Duodenal mucosa (tissue), 2 donors: Measurements from ENCODE around the gene ERO1B.

Source experiments
- H3K27ac ChIP-seq: one replicate; pipeline ENCODE4 v1.7.0; 2013; ENCODE audit warnings: low read depth, low read length
- H3K27me3 ChIP-seq, 2 donors: one replicate each; pipeline ENCODE4 v1.7.0; 2013; ENCODE audit warnings: low read length in 2 of 2, control low read depth in 1 of 2; ENCODE audit not compliant: insufficient read depth in 2 of 2, control insufficient read depth in 1 of 2
- H3K36me3 ChIP-seq, 2 donors: one replicate each; pipeline ENCODE4 v1.7.0; 2013; ENCODE audit warnings: low read length in 2 of 2, control low read depth in 1 of 2; ENCODE audit not compliant: insufficient read depth in 2 of 2, control insufficient read depth in 1 of 2
- H3K4me1 ChIP-seq, 2 donors: one replicate each; pipeline ENCODE4 v1.7.0; 2013; ENCODE audit warnings: low read length in 2 of 2, control low read depth in 1 of 2; ENCODE audit not compliant: insufficient read depth in 2 of 2, control insufficient read depth in 1 of 2
- H3K4me3 ChIP-seq, 2 donors: one replicate each; pipeline ENCODE4 v1.7.0; 2013; ENCODE audit warnings: low read length in 2 of 2, low read depth in 1 of 2
- H3K9ac ChIP-seq, 2 donors: one replicate each; pipeline ENCODE4 v1.7.0; 2013; ENCODE audit warnings: low read length in 2 of 2, low read depth in 1 of 2
- H3K9me3 ChIP-seq, 2 donors: one replicate each; pipeline ENCODE4 v1.7.0; 2013; ENCODE audit warnings: low read length in 2 of 2, control low read depth in 1 of 2; ENCODE audit not compliant: control insufficient read depth in 1 of 2

The ERO1B gene

DNA sequence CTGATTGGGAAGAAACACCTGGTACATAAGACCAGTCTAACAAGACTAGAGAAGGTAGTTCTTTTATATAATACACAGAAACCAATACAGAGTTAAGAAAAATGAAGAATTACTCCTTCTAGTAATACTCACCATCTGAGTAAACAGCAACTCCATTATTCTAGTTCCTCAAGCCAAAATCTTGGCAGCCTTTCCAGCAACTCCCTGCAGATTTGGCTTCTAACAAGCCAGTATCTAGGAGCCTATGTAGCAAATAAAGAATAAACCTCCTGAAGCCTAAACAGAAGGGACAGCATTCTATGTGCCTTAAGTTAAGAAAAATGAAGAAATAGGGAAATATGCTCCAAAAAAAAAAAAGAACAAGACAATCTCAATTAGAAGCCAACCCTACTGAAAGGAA is 24.5 kb downstream of the ERO1B start:
- Histone ChIP-seq H3K27me3 (no peaks in the 10 kb centered on the region), H3K36me3 (peaks cover 0 to 6% of the 10 kb centered on the region in 2 donors), H3K9ac (no peak overlapping the region), H3K4me1 (no peaks in the 10 kb centered on the region), H3K27ac (no peak overlapping the region), H3K4me3 (no peak overlapping the region), H3K9me3 (peaks cover 4 to 23% of the 10 kb centered on the region in 2 donors)

DNA sequence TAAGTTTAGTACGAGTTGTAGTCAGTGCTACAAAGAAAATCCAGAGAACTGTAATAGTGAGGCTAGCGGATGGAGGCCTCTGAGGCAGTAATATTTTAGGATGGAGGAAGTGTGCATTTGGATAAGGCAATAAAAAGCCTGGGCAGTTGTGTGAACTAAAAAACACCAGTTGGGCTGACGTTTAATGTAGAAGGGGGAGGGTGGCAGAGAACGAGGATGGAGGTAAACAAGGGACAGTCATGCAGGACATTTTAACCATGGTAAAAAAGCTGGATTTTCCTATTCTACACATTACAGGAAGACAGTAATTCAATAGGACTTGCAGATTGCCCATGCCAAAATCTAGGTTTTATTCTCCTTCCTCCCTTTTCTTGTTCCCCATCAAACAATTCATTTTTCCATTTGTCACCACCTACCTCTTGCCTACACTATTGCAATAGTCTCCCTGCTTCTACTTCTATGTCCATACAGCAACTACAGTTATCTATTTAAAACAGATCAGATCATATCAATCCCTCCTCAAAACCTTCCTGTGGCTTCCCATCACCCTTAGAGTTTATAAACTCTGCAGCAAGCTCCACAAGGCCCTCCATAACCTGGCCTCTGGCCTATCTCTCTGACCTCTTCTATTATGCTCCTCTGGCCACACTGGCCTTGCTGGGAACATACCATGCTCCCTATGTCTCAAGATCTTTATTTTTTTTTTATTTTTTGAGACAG is 27.7 kb downstream of the ERO1B start:
- peaks cover 0 to 6% of the 10 kb centered on the region in 2 donors for H3K36me3 ChIP-seq
- H3K9ac ChIP-seq: no peak overlapping the region
- H3K4me1 ChIP-seq: no peaks in the 10 kb centered on the region
- no peaks in the 10 kb centered on the region for H3K27me3 ChIP-seq
- H3K27ac ChIP-seq: no peak overlapping the region
- no peak overlapping the region for H3K4me3 ChIP-seq
- H3K9me3 ChIP-seq: peaks cover 0 to 13% of the 10 kb centered on the region in 2 donors

DNA sequence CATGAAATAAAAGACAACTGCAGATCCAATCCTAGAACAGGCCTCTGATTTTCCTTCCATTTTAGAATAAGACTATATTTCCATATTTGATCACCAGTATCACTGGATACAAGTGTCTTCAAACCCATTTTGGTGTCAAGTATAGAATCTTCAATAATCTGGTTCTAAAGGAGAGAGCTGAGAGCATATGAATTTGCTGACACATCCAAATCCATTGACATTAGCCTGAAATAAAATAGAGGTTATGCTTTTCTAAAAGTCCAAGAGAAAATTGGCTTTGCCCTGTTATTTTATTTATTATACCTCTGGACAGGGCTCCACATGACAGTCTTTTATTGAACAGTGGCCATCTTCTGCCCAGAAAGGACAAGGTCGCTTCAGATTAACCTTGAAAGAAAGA is 28.6 kb downstream of the ERO1B start:
- H3K9me3 ChIP-seq: peaks cover 0 to 10% of the 10 kb centered on the region in 2 donors
- H3K9ac ChIP-seq: no peak overlapping the region
- peaks cover 0 to 6% of the 10 kb centered on the region in 2 donors for H3K36me3 ChIP-seq
- H3K4me1 ChIP-seq: no peaks in the 10 kb centered on the region
- no peaks in the 10 kb centered on the region for H3K27me3 ChIP-seq
- no peak overlapping the region for H3K27ac ChIP-seq
- no peak overlapping the region for H3K4me3 ChIP-seq

DNA sequence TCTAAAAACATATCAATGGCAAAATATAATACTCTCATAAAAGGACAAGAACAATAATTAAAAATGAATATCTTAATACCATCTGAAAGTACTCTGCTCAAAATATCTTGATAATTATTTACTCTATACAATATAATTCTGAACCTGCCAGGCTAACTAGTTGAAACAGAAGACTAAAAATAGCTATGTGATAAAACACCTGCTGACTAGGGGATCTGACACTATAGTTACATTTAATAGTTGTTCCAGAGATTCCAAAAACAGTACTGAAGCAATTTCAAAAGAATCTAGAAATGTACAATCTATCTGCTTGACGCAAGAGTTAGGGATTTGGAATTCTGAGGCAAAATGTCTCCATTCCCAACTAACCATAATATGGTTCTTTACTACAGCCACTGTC is 30.2 kb downstream of the ERO1B start:
- Histone ChIP-seq H3K27ac (no peak overlapping the region), H3K4me1 (no peaks in the 10 kb centered on the region), H3K4me3 (no peak overlapping the region), H3K9me3 (no peaks in the 10 kb centered on the region), H3K9ac (no peak overlapping the region), H3K27me3 (no peaks in the 10 kb centered on the region), H3K36me3 (peaks cover 0 to 6% of the 10 kb centered on the region in 2 donors)

DNA sequence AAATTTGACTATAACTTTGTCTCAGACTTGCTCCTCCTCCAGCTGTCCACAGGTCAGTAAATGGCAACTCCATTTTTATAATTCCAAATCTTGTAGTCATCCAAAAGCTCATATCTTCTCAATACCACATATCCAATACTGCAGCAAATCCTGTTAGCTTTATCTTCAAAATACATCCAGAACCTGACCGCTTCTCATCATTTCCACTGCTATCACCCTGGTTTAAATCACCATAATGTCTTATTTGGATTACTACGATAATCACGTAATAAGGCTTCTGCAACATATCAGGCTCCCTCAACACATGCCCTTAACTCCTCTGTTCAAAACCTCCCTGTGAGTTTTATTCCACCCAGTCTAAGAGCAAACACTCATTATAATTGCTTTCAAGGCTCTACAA is 34.5 kb downstream of the ERO1B start:
- H3K27ac ChIP-seq: no peak overlapping the region
- H3K27me3 ChIP-seq: no peaks in the 10 kb centered on the region

DNA sequence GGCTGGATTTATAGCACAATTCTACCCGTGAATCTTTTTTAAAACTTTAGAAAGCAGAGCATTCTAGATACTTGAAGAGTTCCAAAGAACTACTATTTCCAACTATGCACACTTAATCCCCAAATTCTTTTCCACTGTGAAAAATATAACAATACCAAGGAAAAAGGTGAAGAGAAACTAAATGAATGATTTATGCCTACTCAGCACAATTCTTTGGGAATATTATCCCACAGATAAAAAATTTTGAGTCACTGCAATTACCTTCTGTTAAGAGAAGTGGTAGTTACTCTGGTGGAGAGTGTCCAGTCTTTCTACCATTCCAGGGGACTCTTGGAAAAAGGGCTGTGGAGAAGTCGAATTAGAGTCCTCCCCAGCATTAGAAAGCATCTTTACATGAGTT is 39.2 kb downstream of the ERO1B start:
- no peak overlapping the region for H3K9ac ChIP-seq
- no peaks in the 10 kb centered on the region for H3K9me3 ChIP-seq
- peaks cover 4 to 7% of the 10 kb centered on the region in 2 donors for H3K36me3 ChIP-seq
- H3K4me3 ChIP-seq: no peak overlapping the region
- H3K27ac ChIP-seq: no peak overlapping the region
- H3K4me1 ChIP-seq: no peaks in the 10 kb centered on the region
- no peaks in the 10 kb centered on the region for H3K27me3 ChIP-seq

More for the DNA sequence above, 34.5 kb downstream of the ERO1B start:
- H3K4me1 ChIP-seq: no peaks in the 10 kb centered on the region
- H3K4me3 ChIP-seq: no peak overlapping the region
- no peaks in the 10 kb centered on the region for H3K9me3 ChIP-seq
- peaks cover 4 to 7% of the 10 kb centered on the region in 2 donors for H3K36me3 ChIP-seq
- H3K9ac ChIP-seq: no peak overlapping the region

DNA sequence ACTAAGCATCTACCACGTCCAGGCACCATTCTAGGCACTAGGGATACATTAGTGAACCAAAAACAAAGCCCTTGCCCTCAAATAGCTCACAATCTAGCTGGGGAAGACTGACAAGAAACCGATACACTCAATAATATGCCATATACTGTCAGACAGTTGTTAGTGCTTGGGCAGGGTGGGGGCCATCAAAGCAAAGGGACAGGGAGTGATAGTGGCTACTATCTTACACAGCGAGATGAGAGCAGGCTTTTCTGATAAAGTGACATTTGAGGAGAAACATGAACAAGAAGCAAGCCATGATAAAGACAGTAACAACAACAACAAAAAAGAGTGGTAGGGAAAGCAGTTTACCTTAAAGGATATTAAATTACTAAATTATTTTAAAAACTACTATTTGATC is 41.1 kb downstream of the ERO1B start:
- Histone ChIP-seq H3K4me3 (no peak overlapping the region), H3K36me3 (peaks cover 4 to 11% of the 10 kb centered on the region in 2 donors), H3K9me3 (no peaks in the 10 kb centered on the region), H3K9ac (no peak overlapping the region), H3K4me1 (no peaks in the 10 kb centered on the region), H3K27me3 (no peaks in the 10 kb centered on the region), H3K27ac (no peak overlapping the region)

DNA sequence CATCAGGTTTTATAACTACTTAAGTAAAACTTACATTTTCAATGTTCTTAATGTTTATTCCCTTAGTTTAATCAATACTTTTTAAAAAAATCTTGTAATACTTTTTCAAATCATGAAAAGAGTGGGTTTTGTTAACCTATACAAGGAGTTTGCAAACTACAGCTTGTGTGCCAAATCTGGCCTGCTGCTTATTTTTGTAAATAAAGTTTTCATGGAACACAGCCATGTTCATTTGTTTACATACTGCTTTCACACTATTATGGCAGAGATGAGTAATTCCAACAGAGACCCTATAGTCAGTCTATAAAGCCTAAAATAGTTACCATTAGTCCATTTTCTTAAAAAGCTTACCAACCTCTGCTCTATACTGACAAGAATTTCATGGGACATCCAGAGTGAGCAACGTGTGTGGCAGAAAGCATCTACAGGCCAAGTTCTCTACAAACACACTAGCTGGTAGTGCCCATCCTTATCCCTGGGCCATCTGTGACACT is 42.6 kb downstream of the ERO1B start:
- Histone ChIP-seq H3K4me3 (no peak overlapping the region), H3K9me3 (no peaks in the 10 kb centered on the region), H3K36me3 (peaks cover 4 to 11% of the 10 kb centered on the region in 2 donors), H3K9ac (no peak overlapping the region), H3K4me1 (no peaks in the 10 kb centered on the region), H3K27me3 (no peaks in the 10 kb centered on the region), H3K27ac (no peak overlapping the region)

DNA sequence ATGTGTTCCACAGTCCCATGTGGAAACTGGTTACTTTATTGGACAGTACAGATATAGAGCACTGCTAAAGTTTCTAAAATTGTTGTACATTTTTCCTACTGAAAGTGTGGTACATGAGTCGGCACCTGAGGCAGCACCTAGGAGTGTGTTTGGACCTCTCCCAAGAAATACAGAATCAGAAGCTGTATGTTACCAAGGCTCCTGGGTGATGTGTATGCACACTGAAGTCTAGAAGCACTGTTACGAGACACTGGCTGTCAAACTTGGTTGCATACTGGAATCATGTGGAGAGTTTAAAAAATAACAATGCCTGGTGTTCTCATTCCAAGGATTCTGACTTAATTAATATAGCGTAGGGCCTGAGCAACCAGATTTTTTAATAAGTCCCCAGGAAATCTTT is 46.6 kb downstream of the ERO1B start:
- H3K9ac ChIP-seq: no peak overlapping the region
- H3K4me1 ChIP-seq: no peaks in the 10 kb centered on the region
- no peaks in the 10 kb centered on the region for H3K27me3 ChIP-seq
- H3K9me3 ChIP-seq: no peaks in the 10 kb centered on the region
- H3K27ac ChIP-seq: no peak overlapping the region
- H3K36me3 ChIP-seq: peaks cover 0 to 4% of the 10 kb centered on the region in 2 donors
- H3K4me3 ChIP-seq: no peak overlapping the region

DNA sequence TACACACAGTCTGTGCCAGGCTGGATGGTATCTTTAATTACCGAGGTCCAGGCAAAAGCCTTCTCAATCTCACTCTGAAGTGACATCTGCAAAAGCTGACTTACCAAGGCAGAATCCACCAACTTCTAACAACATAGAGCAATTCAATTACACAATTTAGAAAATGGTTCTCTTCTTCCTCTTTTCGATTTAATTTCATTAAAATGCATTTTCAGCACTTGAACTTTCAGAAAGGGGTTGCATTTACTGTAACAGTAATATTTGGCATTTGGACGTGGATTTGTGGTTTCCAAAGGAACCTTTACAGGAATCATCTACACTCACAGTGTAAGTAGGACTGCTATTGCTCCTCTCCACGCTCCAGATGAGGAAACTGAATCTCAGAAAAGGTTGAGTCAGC is 53.3 kb downstream of the ERO1B start:
- Histone ChIP-seq H3K9me3 (no peaks in the 10 kb centered on the region), H3K4me3 (no peak overlapping the region), H3K9ac (no peak overlapping the region), H3K36me3 (peaks cover 5 to 15% of the 10 kb centered on the region in 2 donors), H3K4me1 (no peaks in the 10 kb centered on the region), H3K27ac (no peak overlapping the region), H3K27me3 (no peaks in the 10 kb centered on the region)
